HepG2 (cell line): Measurements from ENCODE around the gene CACNA1C. TPM values are rescaled to one million over a fixed set of nuclear protein-coding genes. Genes with fewer than 3 reads are reported as not detected.

Source experiments
- ATAC-seq: fragments of 200-7000 bp; cut with Tn5 transposase; 3 replicates; pipeline ENCODE4 v1.9.1; 2020; ENCODE audit warnings: mild to moderate bottlenecking, moderate library complexity
- BruUV-seq: library from RNA; stranded (reverse); fragments of 400-500 nt; replicated peaks from 2 replicates; lab custom pipeline; 2021; lab: Mats Ljungman, UMichigan
- CTCF ChIA-PET: fragments of 300-600 bp; formaldehyde crosslinking; extraction: SDS; loops from one replicate; lab custom pipeline; 2021; ENCODE audit warnings: low total read pairs, inconsistent platforms, low intra/inter-chr PET ratio; lab: Yijun Ruan, JAX
- POLR2A ChIA-PET: fragments of 350-600 bp; sonication (Branson Sonifier 250); formaldehyde crosslinking; loops from one replicate; lab custom pipeline; 2020; ENCODE audit warnings: antibody characterized with exemption, inconsistent platforms; lab: Yijun Ruan, JAX
- DNase-seq: peaks from one replicate; pipeline ENCODE4 v3.0.0-alpha.2; 2015; ENCODE audit warnings: low spot score
- FAIRE-seq: peaks from 3 replicates; lab custom pipeline; 2011; peaks lifted over from hg19 to GRCh38; lab: Jason Lieb, UNC
- H2AFZ ChIP-seq: one replicate; pipeline ENCODE4 v1.6.1; 2011; ENCODE audit warnings: low read length, inconsistent platforms
- H3K27ac ChIP-seq: fragments of 300-600 bp; 3 replicates; pipeline ENCODE4 v1.8.0; 2011; ENCODE audit warnings: mixed run types, mild to moderate bottlenecking, mixed read lengths, low read length, inconsistent platforms; ENCODE audit not compliant: insufficient read depth; ENCODE audit errors: extremely low read length
- H3K27me3 ChIP-seq, 2 experiments: fragments of 200-600 bp in 1 of 2; 2 replicates in 1 of 2; 3 replicates in 1 of 2; pipeline versions ENCODE4 v1.6.0 to v1.8.0; 2011; ENCODE audit warnings: low read length in 2 of 2, mild to moderate bottlenecking in 2 of 2, moderate library complexity in 2 of 2, inconsistent platforms in 1 of 2; ENCODE audit not compliant: insufficient read depth in 2 of 2, control insufficient read depth in 1 of 2
- H3K36me3 ChIP-seq, 2 experiments: fragments of 200-600 bp in 1 of 2; replicated peaks in 1 of 2; 2 replicates in 1 of 2; 3 replicates in 1 of 2; pipeline versions ENCODE4 v1.5.1 to v1.8.0; 2011; ENCODE audit warnings: low read length in 2 of 2, inconsistent platforms in 1 of 2; ENCODE audit not compliant: insufficient read depth in 2 of 2, control insufficient read depth in 1 of 2
- H3K4me1 ChIP-seq: 2 replicates; pipeline ENCODE4 v1.5.1; 2012; ENCODE audit warnings: low read length, inconsistent platforms; ENCODE audit not compliant: insufficient read depth
- H3K4me2 ChIP-seq: 2 replicates; pipeline ENCODE4 v1.6.0; 2011; ENCODE audit warnings: low read depth, low read length, inconsistent platforms
- H3K4me3 ChIP-seq, 3 experiments: fragments of 200-600 bp in 1 of 3; sonication (generic), shearing (Covaris generic) in 1 of 3; replicated peaks in 1 of 3; 2 replicates each; pipeline ENCODE4 v1.5.1; 2011 to 2016; ENCODE audit warnings: low read length in 3 of 3, inconsistent platforms in 2 of 3, low read depth in 2 of 3, mild to moderate bottlenecking in 2 of 3, control low read depth in 1 of 3, mixed read lengths in 1 of 3; ENCODE audit not compliant: insufficient read depth in 1 of 3
- H3K79me2 ChIP-seq: one replicate; pipeline ENCODE4 v1.6.1; 2011; ENCODE audit warnings: low read length, inconsistent platforms; ENCODE audit not compliant: insufficient read depth
- H3K9ac ChIP-seq: 2 replicates; pipeline ENCODE4 v1.6.0; 2011; ENCODE audit warnings: mild to moderate bottlenecking, low read depth, low read length, inconsistent platforms; ENCODE audit not compliant: insufficient read depth
- H3K9me3 ChIP-seq: 2 replicates; pipeline ENCODE4 v1.5.1; 2012; ENCODE audit warnings: mild to moderate bottlenecking, low read length
- H4K20me1 ChIP-seq: 2 replicates; pipeline ENCODE4 v1.6.0; 2011; ENCODE audit warnings: inconsistent platforms, mild to moderate bottlenecking, low read length, moderate library complexity; ENCODE audit not compliant: insufficient read depth
- BRD4 ChIP-seq: sonication (generic); formaldehyde crosslinking; IDR thresholded peaks from 2 replicates; pipeline ENCODE4 v1.4.0; 2020; ENCODE audit warnings: missing genetic modification reagents
- ELK4 ChIP-seq: sonication (generic); formaldehyde crosslinking; IDR thresholded peaks from 2 replicates; pipeline ENCODE4 v1.9.0; 2021; ENCODE audit warnings: missing genetic modification reagents, borderline replicate concordance
- HBP1 ChIP-seq: IDR thresholded peaks from 2 replicates; pipeline ENCODE4 v1.6.1; 2016; ENCODE audit warnings: low read depth, control low read depth
- ISX ChIP-seq: sonication (generic); formaldehyde crosslinking; conservative IDR thresholded peaks from 2 replicates; pipeline ENCODE4 v1.5.0; 2020; ENCODE audit warnings: missing genetic modification reagents
- JARID2 ChIP-seq: sonication (generic); formaldehyde crosslinking; IDR thresholded peaks from 2 replicates; pipeline ENCODE4 v1.8.1; 2023; ENCODE audit warnings: missing genetic modification reagents, inconsistent platforms; ENCODE audit not compliant: insufficient replicate concordance
- ZBTB7B ChIP-seq: sonication (generic); formaldehyde crosslinking; IDR thresholded peaks from 2 replicates; pipeline ENCODE4 v1.4.0; 2020; ENCODE audit warnings: missing genetic modification reagents
- ZEB1 ChIP-seq: IDR thresholded peaks from 2 replicates; pipeline ENCODE4 v1.6.1; 2012; ENCODE audit warnings: mild to moderate bottlenecking, low read depth, inconsistent platforms; ENCODE audit not compliant: insufficient replicate concordance
- ZNF746 ChIP-seq: sonication (generic); formaldehyde crosslinking; IDR thresholded peaks from 2 replicates; pipeline ENCODE4 v1.8.0; 2022; ENCODE audit warnings: mild to moderate bottlenecking, missing genetic modification reagents
- WGBS: methylation state at CpG from one replicate; pipeline ENCODE4 v1.1.6; 2017; ENCODE audit warnings: low lambda C conversion rate; 5-methylcytosine and 5-hydroxymethylcytosine counted together
- in situ Hi-C: cut with HindIII; loops from 2 replicates; pipeline ENCODE4 v1.10.0; 2017; ENCODE audit warnings: low pct_unique_long_range_greater_than_20kb; ENCODE audit not compliant: extremely low pct_ligation_motif_present
- intact Hi-C: fragments of 100-400 bp; cut with micrococcal nuclease; formaldehyde crosslinking; loops from one replicate; pipeline ENCODE4 v1.10.0; 2022; ENCODE audit not compliant: unreplicated experiment
- polyA plus RNA-seq, 8 experiments: library from polyadenylated mRNA; depleted of rRNA in 3 of 8; stranded (reverse) in 7 of 8; unstranded in 1 of 8; fragments of >200 nt; fragmentation: Illumina TruSeq in 4 of 8; extraction: Trizol in 4 of 8; gene quantifications; 2 replicates each; pipeline versions ENCODE4 v1.2.1 to v1.2.3, GENCODE V29; 2011 to 2016; ENCODE audit warnings: low read depth in 4 of 8, missing spikeins in 1 of 8, mixed read lengths in 1 of 8; ENCODE audit not compliant: insufficient read depth in 1 of 8
- total RNA-seq, 5 experiments: library from RNA; depleted of rRNA; stranded (reverse); fragments of >200 nt; fragmentation: Illumina TruSeq; extraction: Trizol; gene quantifications; 2 replicates each; pipeline ENCODE4 v1.2.3, GENCODE V29; 2016; ENCODE audit warnings: low read depth in 1 of 5

Gene CACNA1C
- total and polyA plus RNA-seq, 2 of the 13 experiments (the other 11 are each of a cell fraction or from before 2014, with no cell fraction given) = not detected

- H4K20me1 ChIP-seq = no peaks in the 10 kb centered on the region
- H3K36me3 ChIP-seq = no peaks in the 10 kb centered on the region
- ChIA-PET CTCF (no interaction called here), POLR2A (interaction anchor here (1.1 kb wide), 1 partner anchor 9 kb away, joined by 4 read pairs; the partner anchor contains the start of gene DCP1B)
- BruUV-seq = no TSS peak
- ATAC-seq (no peak), FAIRE-seq (no peak), DNase-seq (no peak)
- no peaks in the 10 kb centered on the region for H3K9me3 ChIP-seq
- intact Hi-C loops (no loop called here), in situ Hi-C loops (no loop called here)
- no peak overlapping the region for H3K27ac ChIP-seq
- no peak overlapping the region for H3K4me2 ChIP-seq
- no peaks in the 10 kb centered on the region; a peak in 1 of 5 replicates for H3K27me3 ChIP-seq
- 46% methylated on average over 3 of the region's 3 CpGs for WGBS
- H3K4me1 ChIP-seq = peaks cover 52% of the 10 kb centered on the region
- H2AFZ ChIP-seq = no peak overlapping the region
- TF ChIP-seq ISX (CRISPR knock-in tag) = no peak
- no peak for TF ChIP-seq JARID2 (CRISPR knock-in tag)
- TF ChIP-seq ZBTB7B (CRISPR knock-in tag) = no peak
- no peak for TF ChIP-seq BRD4 (CRISPR knock-in tag)
- no peak for TF ChIP-seq ELK4 (CRISPR knock-in tag)
- no peak for TF ChIP-seq ZNF746 (CRISPR knock-in tag)
- TF ChIP-seq HBP1 (CRISPR knock-in tag) = no peak
- no peak for TF ChIP-seq ZEB1
- no peak overlapping the region for H3K4me3 ChIP-seq
- H3K9ac ChIP-seq = no peak overlapping the region
- no peaks in the 10 kb centered on the region for H3K79me2 ChIP-seq
Observed at GRCh38 chr12:2013086-2013485, 39.7 kb upstream of the CACNA1C start.
